ENCODE data around the gene STX2.

DNA sequence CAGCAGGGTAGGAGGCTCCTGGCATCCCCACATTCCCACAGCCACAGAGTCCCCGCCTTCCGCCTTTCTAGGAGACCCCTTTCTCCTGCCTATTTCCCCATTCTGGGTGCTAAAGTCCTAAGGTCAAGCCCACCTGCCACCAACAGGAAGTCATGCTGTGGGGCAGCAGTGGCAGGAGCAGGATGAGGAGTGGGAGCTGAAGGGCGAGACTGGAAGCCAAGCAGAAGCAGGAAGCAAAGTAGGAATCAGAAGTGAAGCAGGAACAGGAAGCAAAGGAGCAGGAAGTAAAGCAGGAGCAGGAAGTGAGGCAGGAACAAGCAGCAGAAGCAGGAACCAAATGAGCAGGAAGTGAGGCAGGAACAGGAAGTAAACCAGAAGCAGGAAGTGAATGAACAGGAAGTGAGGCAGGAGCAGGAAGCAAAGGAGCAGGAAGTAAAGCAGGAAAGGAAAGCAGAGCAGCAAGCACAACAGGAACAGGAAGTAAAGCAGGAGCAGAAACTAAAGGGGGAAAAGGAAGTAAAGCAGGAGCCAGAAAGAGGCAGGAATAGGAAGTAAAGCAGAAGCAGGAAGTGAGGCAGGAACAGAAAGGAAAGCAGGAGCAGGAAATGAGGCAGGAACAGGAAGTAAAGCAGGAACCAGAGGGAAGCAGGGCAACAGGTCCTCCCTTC is 84.7 kb downstream of the STX2 start:
- TF ChIP-seq SIN3A (IDR thresholded peaks at IDR 0.05; ENCODE audit: low read depth, low read length) (no peak), EP300 (IDR thresholded peaks at IDR 0.05; ENCODE audit: borderline replicate concordance in 1 of 2, control insufficient read depth in 1 of 2, low read depth in 2 of 2, low read length in 2 of 2) (no peak), MYC (IDR thresholded peaks at IDR 0.05; ENCODE audit: insufficient read depth, insufficient read length, insufficient replicate concordance, low read length, severe bottlenecking) (no peak), POLR2A (IDR thresholded peaks at IDR 0.05; ENCODE audit: low read depth, low read length) (no peak), JUND (IDR thresholded peaks at IDR 0.05; ENCODE audit: low read depth, low read length) (no peak), YY1 (IDR thresholded peaks at IDR 0.05; ENCODE audit: low read depth, low read length) (no peak), MEF2A (IDR thresholded peaks at IDR 0.05; ENCODE audit: insufficient read depth, low read depth, low read length) (no peak), BHLHE40 (IDR thresholded peaks at IDR 0.05; ENCODE audit: borderline replicate concordance in 1 of 2, low read depth in 2 of 2, low read length in 1 of 2) (no peak)
- TF ChIP-seq, protein P1, sequence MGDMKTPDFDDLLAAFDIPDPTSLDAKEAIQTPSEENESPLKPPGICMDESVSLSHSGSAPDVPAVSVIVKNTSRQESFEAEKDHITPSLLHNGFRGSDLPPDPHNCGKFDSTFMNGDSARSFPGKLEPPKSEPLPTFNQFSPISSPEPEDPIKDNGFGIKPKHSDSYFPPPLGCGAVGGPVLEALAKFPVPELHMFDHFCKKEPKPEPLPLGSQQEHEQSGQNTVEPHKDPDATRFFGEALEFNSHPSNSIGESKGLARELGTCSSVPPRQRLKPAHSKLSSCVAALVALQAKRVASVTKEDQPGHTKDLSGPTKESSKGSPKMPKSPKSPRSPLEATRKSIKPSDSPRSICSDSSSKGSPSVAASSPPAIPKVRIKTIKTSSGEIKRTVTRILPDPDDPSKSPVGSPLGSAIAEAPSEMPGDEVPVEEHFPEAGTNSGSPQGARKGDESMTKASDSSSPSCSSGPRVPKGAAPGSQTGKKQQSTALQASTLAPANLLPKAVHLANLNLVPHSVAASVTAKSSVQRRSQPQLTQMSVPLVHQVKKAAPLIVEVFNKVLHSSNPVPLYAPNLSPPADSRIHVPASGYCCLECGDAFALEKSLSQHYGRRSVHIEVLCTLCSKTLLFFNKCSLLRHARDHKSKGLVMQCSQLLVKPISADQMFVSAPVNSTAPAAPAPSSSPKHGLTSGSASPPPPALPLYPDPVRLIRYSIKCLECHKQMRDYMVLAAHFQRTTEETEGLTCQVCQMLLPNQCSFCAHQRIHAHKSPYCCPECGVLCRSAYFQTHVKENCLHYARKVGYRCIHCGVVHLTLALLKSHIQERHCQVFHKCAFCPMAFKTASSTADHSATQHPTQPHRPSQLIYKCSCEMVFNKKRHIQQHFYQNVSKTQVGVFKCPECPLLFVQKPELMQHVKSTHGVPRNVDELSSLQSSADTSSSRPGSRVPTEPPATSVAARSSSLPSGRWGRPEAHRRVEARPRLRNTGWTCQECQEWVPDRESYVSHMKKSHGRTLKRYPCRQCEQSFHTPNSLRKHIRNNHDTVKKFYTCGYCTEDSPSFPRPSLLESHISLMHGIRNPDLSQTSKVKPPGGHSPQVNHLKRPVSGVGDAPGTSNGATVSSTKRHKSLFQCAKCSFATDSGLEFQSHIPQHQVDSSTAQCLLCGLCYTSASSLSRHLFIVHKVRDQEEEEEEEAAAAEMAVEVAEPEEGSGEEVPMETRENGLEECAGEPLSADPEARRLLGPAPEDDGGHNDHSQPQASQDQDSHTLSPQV (IDR thresholded peaks at IDR 0.05): no peak
- TF ChIP-seq, protein P2, sequence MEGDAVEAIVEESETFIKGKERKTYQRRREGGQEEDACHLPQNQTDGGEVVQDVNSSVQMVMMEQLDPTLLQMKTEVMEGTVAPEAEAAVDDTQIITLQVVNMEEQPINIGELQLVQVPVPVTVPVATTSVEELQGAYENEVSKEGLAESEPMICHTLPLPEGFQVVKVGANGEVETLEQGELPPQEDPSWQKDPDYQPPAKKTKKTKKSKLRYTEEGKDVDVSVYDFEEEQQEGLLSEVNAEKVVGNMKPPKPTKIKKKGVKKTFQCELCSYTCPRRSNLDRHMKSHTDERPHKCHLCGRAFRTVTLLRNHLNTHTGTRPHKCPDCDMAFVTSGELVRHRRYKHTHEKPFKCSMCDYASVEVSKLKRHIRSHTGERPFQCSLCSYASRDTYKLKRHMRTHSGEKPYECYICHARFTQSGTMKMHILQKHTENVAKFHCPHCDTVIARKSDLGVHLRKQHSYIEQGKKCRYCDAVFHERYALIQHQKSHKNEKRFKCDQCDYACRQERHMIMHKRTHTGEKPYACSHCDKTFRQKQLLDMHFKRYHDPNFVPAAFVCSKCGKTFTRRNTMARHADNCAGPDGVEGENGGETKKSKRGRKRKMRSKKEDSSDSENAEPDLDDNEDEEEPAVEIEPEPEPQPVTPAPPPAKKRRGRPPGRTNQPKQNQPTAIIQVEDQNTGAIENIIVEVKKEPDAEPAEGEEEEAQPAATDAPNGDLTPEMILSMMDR (IDR thresholded peaks at IDR 0.05 in 2 of 3, conservative IDR thresholded peaks at IDR 0.05 in 1 of 3; ENCODE audit: control insufficient read depth in 2 of 3, extremely low read depth in 1 of 3, insufficient read depth in 1 of 3, low read depth in 3 of 3, low read length in 3 of 3): no peak

Data from GM12878 (cell line).